BLaER1 treated with 17β-estradiol and CSF1 and Interleukin-3, amounts not matched to agents 10 nM and 100 nM (cell line): ENCODE results near the gene SUFU.
A peak's percentile ranks its signal among the peaks of the same experiment; 100 is the strongest.

Experiments
- H3K27ac ChIP-seq, 11 experiments: shearing (Covaris generic); formaldehyde crosslinking; 2 replicates each; pipeline ENCODE4 v1.8.1; 2022
- H3K27me3 ChIP-seq, 11 experiments: shearing (Covaris generic); formaldehyde crosslinking; 2 replicates each; pipeline ENCODE4 v1.8.1; 2022
- H3K36me3 ChIP-seq, 11 experiments: shearing (Covaris generic); formaldehyde crosslinking; 2 replicates each; pipeline ENCODE4 v1.8.1; 2022
- H3K4me1 ChIP-seq, 10 experiments: shearing (Covaris generic); formaldehyde crosslinking; 2 replicates each; pipeline ENCODE4 v1.8.1; 2022
- H3K4me2 ChIP-seq, 11 experiments: shearing (Covaris generic); formaldehyde crosslinking; 2 replicates each; pipeline ENCODE4 v1.8.1; 2022
- H3K4me3 ChIP-seq, 10 experiments: shearing (Covaris generic); formaldehyde crosslinking; 2 replicates each; pipeline ENCODE4 v1.8.1; 2022
- H3K9ac ChIP-seq, 11 experiments: shearing (Covaris generic); formaldehyde crosslinking; 2 replicates each; pipeline ENCODE4 v1.8.1; 2022
- H3K9me3 ChIP-seq, 11 experiments: shearing (Covaris generic); formaldehyde crosslinking; replicated peaks in 1 of 11; 2 replicates each; pipeline ENCODE4 v1.8.1; 2022
- H4K20me1 ChIP-seq, 11 experiments: shearing (Covaris generic); formaldehyde crosslinking; 2 replicates each; pipeline ENCODE4 v1.8.1; 2022
- Cebpa-rat ChIP-seq, 11 experiments: shearing (Covaris generic); IDR thresholded peaks; 2 replicates each; pipeline ENCODE4 v1.8.1; 2022

SUFU gene

GRCh38 chr10:102620138-102620590 lies 116.4 kb downstream of the SUFU start:
- peaks cover 40 to 66% (median 58%) of the 10 kb centered on the region in 10 experiments for H3K4me1 ChIP-seq
- H3K9ac ChIP-seq, result peak overlapping the region in 3 of 11 experiments; percentile 22 to 38 (median 28); a peak in 4 of 22 replicates
- H3K27me3 ChIP-seq, result no peaks in the 10 kb centered on the region
- no peak for TF ChIP-seq Cebpa-rat (IDR thresholded peaks at IDR 0.05)
- no peak overlapping the region for H3K4me3 ChIP-seq
- H4K20me1 ChIP-seq, result peaks cover 0 to 24% (median 0%) of the 10 kb centered on the region in 11 experiments; a peak in 4 of 22 replicates
- peaks cover 0 to 15% (median 3%) of the 10 kb centered on the region in 11 experiments; a peak in 6 of 22 replicates for H3K9me3 ChIP-seq
- H3K36me3 ChIP-seq, result peaks cover 25 to 63% (median 53%) of the 10 kb centered on the region in 11 experiments
- peak overlapping the region in 10 of 11 experiments; percentile 60 to 83 (median 71); a peak in 18 of 22 replicates for H3K4me2 ChIP-seq
- no peak overlapping the region for H3K27ac ChIP-seq

GRCh38 chr10:102620591-102621442 lies 117.0 kb downstream of the SUFU start:
- peaks cover 44 to 68% (median 60%) of the 10 kb centered on the region in 10 experiments for H3K4me1 ChIP-seq
- H3K27ac ChIP-seq, result peak overlapping the region in 3 of 11 experiments; percentile 1 to 45 (median 2); a peak in 1 of 22 replicates
- no peak overlapping the region for H3K4me3 ChIP-seq
- H3K27me3 ChIP-seq, result no peaks in the 10 kb centered on the region
- H3K36me3 ChIP-seq, result peaks cover 25 to 57% (median 47%) of the 10 kb centered on the region in 11 experiments
- peak overlapping the region in 7 of 11 experiments; percentile 11 to 47 (median 28); a peak in 7 of 22 replicates for H3K9ac ChIP-seq
- TF ChIP-seq Cebpa-rat (IDR thresholded peaks at IDR 0.05), result no peak
- H4K20me1 ChIP-seq, result peaks cover 0 to 19% (median 0%) of the 10 kb centered on the region in 11 experiments; a peak in 4 of 22 replicates
- peak overlapping the region; percentile 60 to 83 (median 71) for H3K4me2 ChIP-seq
- H3K9me3 ChIP-seq, result peaks cover 0 to 15% (median 3%) of the 10 kb centered on the region in 11 experiments; a peak in 6 of 22 replicates

- peaks cover 47 to 72% (median 66%) of the 10 kb centered on the region in 10 experiments for H3K4me1 ChIP-seq
- peaks cover 0 to 15% (median 3%) of the 10 kb centered on the region in 11 experiments; a peak in 6 of 22 replicates for H3K9me3 ChIP-seq
- H3K36me3 ChIP-seq, result peaks cover 17 to 50% (median 39%) of the 10 kb centered on the region in 11 experiments
- no peak overlapping the region for H3K4me3 ChIP-seq
- H3K4me2 ChIP-seq, result peak overlapping the region; percentile 60 to 83 (median 71)
- H3K9ac ChIP-seq, result peak overlapping the region in 6 of 11 experiments; percentile 5 to 47 (median 34); a peak in 8 of 22 replicates
- no peak for TF ChIP-seq Cebpa-rat (IDR thresholded peaks at IDR 0.05)
- H4K20me1 ChIP-seq, result peaks cover 0 to 13% (median 0%) of the 10 kb centered on the region in 11 experiments; a peak in 3 of 22 replicates
- H3K27ac ChIP-seq, result peak overlapping the region in 7 of 11 experiments; percentile 1 to 49 (median 37); a peak in 6 of 22 replicates
- no peaks in the 10 kb centered on the region for H3K27me3 ChIP-seq
Observed at GRCh38 chr10:102621443-102622325, 117.9 kb downstream of the SUFU start.

GRCh38 chr10:102624094-102624493 lies 120.3 kb downstream of the SUFU start:
- Histone ChIP-seq H3K36me3 (peaks cover 0 to 32% (median 17%) of the 10 kb centered on the region in 11 experiments; a peak in 10 of 22 replicates), H3K27me3 (no peaks in the 10 kb centered on the region), H3K4me2 (peak overlapping the region in 7 of 11 experiments; percentile 67 to 75 (median 69); a peak in 8 of 22 replicates), H3K4me1 (peaks cover 71 to 93% (median 89%) of the 10 kb centered on the region in 10 experiments), H3K9me3 (peaks cover 0 to 15% (median 3%) of the 10 kb centered on the region in 11 experiments; a peak in 6 of 22 replicates), H3K9ac (no peak overlapping the region), H3K27ac (no peak overlapping the region), H3K4me3 (no peak overlapping the region), H4K20me1 (peaks cover 0 to 8% (median 0%) of the 10 kb centered on the region in 11 experiments; a peak in 3 of 22 replicates)
- TF ChIP-seq Cebpa-rat (IDR thresholded peaks at IDR 0.05), result no peak

GRCh38 chr10:102624751-102625645 lies 121.2 kb downstream of the SUFU start:
- H3K9ac ChIP-seq, result no peak overlapping the region

GRCh38 chr10:102626026-102626685 lies 122.4 kb downstream of the SUFU start:
- Histone ChIP-seq H3K4me3 (no peak overlapping the region), H3K36me3 (peaks cover 0 to 24% (median 11%) of the 10 kb centered on the region in 11 experiments; a peak in 13 of 22 replicates), H3K9ac (no peak overlapping the region), H4K20me1 (no peaks in the 10 kb centered on the region), H3K27me3 (no peaks in the 10 kb centered on the region), H3K27ac (no peak overlapping the region), H3K4me2 (peak overlapping the region; percentile 45 to 87 (median 69)), H3K9me3 (peaks cover 0 to 15% (median 3%) of the 10 kb centered on the region in 11 experiments; a peak in 6 of 22 replicates), H3K4me1 (peaks cover 79 to 96% (median 90%) of the 10 kb centered on the region in 10 experiments)
- TF ChIP-seq Cebpa-rat (IDR thresholded peaks at IDR 0.05), result no peak

More at GRCh38 chr10:102624751-102625645, 121.2 kb downstream of the SUFU start:
- Histone ChIP-seq H3K27me3 (no peaks in the 10 kb centered on the region), H3K9me3 (peaks cover 0 to 15% (median 3%) of the 10 kb centered on the region in 11 experiments; a peak in 6 of 22 replicates), H3K27ac (0 out of 22 replicates have a peak overlapping the region, but pooled peaks of 1 of the 11 experiments have one; percentile 1), H3K4me3 (no peak overlapping the region), H3K4me1 (peaks cover 79 to 97% (median 90%) of the 10 kb centered on the region in 10 experiments), H3K4me2 (peak overlapping the region; percentile 45 to 87 (median 69)), H4K20me1 (peaks cover 0 to 5% (median 0%) of the 10 kb centered on the region in 11 experiments; a peak in 2 of 22 replicates), H3K36me3 (peaks cover 0 to 27% (median 9%) of the 10 kb centered on the region in 11 experiments; a peak in 12 of 22 replicates)
- no peak for TF ChIP-seq Cebpa-rat (IDR thresholded peaks at IDR 0.05)
